Parathyroid adenoma (tissue), 2 donors: ENCODE results near the gene SLC25A12.

Source experiments
- H2AFZ ChIP-seq: fragments of 300-600 bp; sonication (generic); one replicate; pipeline ENCODE4 v1.7.0; 2017; ENCODE audit warnings: antibody characterized with exemption, mild to moderate bottlenecking
- H3K27ac ChIP-seq: fragments of 300-600 bp; sonication (generic); one replicate; pipeline ENCODE4 v1.7.0; 2017
- H3K27me3 ChIP-seq: fragments of 300-600 bp; sonication (generic); one replicate; pipeline ENCODE4 v1.7.0; 2017; ENCODE audit warnings: low read length; ENCODE audit not compliant: control insufficient read depth, insufficient read depth
- H3K36me3 ChIP-seq: fragments of 300-600 bp; sonication (generic); one replicate; pipeline ENCODE4 v1.7.0; 2017; ENCODE audit warnings: low read length; ENCODE audit not compliant: control insufficient read depth, insufficient read depth
- H3K4me1 ChIP-seq: fragments of 300-600 bp; sonication (generic); one replicate; pipeline ENCODE4 v1.7.0; 2017; ENCODE audit warnings: control low read depth
- H3K4me2 ChIP-seq: fragments of 300-600 bp; sonication (generic); one replicate; pipeline ENCODE4 v1.7.0; 2017; ENCODE audit warnings: low read length
- H3K4me3 ChIP-seq: fragments of 300-600 bp; sonication (generic); one replicate; pipeline ENCODE4 v1.7.0; 2017; ENCODE audit warnings: low read depth, low read length
- H3K79me2 ChIP-seq: fragments of 300-600 bp; sonication (generic); one replicate; pipeline ENCODE4 v1.7.0; 2017; ENCODE audit warnings: control low read depth
- H3K9ac ChIP-seq: fragments of 300-600 bp; sonication (generic); one replicate; pipeline ENCODE4 v1.7.0; 2017; ENCODE audit warnings: mild to moderate bottlenecking
- H3K9me3 ChIP-seq: fragments of 300-600 bp; sonication (generic); one replicate; pipeline ENCODE4 v1.7.0; 2017; ENCODE audit warnings: low read length; ENCODE audit not compliant: control insufficient read depth
- CTCF ChIP-seq: fragments of 300-600 bp; sonication (generic); IDR thresholded peaks from one replicate; pipeline ENCODE4 v1.7.0; 2017; ENCODE audit warnings: antibody characterized with exemption, mild to moderate bottlenecking
- donor health status: primary hyperparathyroidism.

SLC25A12 gene

GRCh38 chr2:171921970-171922229 lies 27.9 kb upstream of the SLC25A12 start:
- Histone ChIP-seq H3K27ac (peak overlapping the region; percentile 84), H3K36me3 (no peaks in the 10 kb centered on the region), H3K4me1 (peaks cover 5% of the 10 kb centered on the region), H3K4me3 (peak overlapping the region; percentile 97), H3K9me3 (no peaks in the 10 kb centered on the region), H3K9ac (no peak overlapping the region), H3K79me2 (peaks cover 27% of the 10 kb centered on the region), H3K27me3 (no peaks in the 10 kb centered on the region), H3K4me2 (peak overlapping the region; percentile 88), H2AFZ (peak overlapping the region; percentile 93)
- TF ChIP-seq CTCF: no peak

GRCh38 chr2:171919453-171919852 lies 25.4 kb upstream of the SLC25A12 start:
- peaks cover 17% of the 10 kb centered on the region for H3K79me2 ChIP-seq
- H3K9me3 ChIP-seq: no peaks in the 10 kb centered on the region
- H3K27me3 ChIP-seq: no peaks in the 10 kb centered on the region
- H3K36me3 ChIP-seq: no peaks in the 10 kb centered on the region
- H2AFZ ChIP-seq: no peak overlapping the region
- TF ChIP-seq CTCF: no peak
- H3K4me2 ChIP-seq: no peak overlapping the region
- H3K4me3 ChIP-seq: no peak overlapping the region
- peaks cover 5% of the 10 kb centered on the region for H3K4me1 ChIP-seq
- H3K9ac ChIP-seq: no peak overlapping the region
- H3K27ac ChIP-seq: no peak overlapping the region

DNA sequence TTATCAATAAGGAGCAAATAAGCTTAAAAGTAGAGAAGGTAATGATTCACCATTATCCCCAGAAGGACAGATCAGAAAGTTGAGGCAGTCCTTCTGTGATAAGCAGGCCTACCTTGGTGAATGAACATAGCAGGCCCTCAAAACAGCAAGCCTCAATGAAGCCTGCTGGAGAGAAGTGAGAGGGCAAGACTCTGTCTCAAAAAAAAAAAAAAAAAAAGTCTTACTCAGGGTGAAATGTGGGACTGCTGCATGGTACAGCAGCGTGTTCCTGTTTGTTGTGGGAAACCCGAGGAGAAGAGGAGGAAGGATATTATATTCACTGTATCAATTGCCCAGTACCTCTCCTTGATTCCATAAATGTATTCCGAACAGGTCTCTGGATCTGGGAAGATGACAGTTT lies 19.5 kb upstream of the SLC25A12 start:
- no peaks in the 10 kb centered on the region for H3K36me3 ChIP-seq
- no peaks in the 10 kb centered on the region for H3K4me1 ChIP-seq
- H3K4me3 ChIP-seq: no peak overlapping the region
- TF ChIP-seq CTCF: no peak
- no peaks in the 10 kb centered on the region for H3K79me2 ChIP-seq
- H3K27me3 ChIP-seq: no peaks in the 10 kb centered on the region
- H3K9ac ChIP-seq: no peak overlapping the region
- H2AFZ ChIP-seq: no peak overlapping the region
- no peaks in the 10 kb centered on the region for H3K9me3 ChIP-seq
- H3K4me2 ChIP-seq: no peak overlapping the region
- no peak overlapping the region for H3K27ac ChIP-seq

DNA sequence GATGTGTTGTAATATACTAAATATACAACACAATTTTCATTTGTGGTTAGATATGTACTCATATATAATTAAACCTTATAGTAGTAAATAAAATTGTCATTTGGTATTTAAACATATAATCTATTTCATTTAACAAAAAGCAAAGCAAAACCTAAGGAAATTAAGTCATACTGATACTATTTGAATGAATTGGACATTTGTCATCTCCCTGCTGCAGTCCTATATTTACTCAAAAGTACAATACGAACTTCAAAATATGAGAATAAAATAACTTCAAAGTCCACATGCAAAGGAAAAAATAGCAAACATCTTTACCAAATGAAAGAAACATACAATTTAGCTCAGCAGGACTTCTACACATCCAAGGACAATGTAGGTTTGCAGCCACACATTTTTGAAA lies 16.4 kb upstream of the SLC25A12 start:
- H3K79me2 ChIP-seq: no peaks in the 10 kb centered on the region
- H3K4me1 ChIP-seq: no peaks in the 10 kb centered on the region
- H3K9ac ChIP-seq: no peak overlapping the region
- H3K27ac ChIP-seq: no peak overlapping the region
- no peak overlapping the region for H3K4me3 ChIP-seq
- H2AFZ ChIP-seq: no peak overlapping the region
- H3K9me3 ChIP-seq: no peaks in the 10 kb centered on the region
- no peak overlapping the region for H3K4me2 ChIP-seq
- H3K36me3 ChIP-seq: no peaks in the 10 kb centered on the region
- H3K27me3 ChIP-seq: no peaks in the 10 kb centered on the region
- no peak for TF ChIP-seq CTCF

- H3K79me2 ChIP-seq: no peaks in the 10 kb centered on the region
- H3K4me2 ChIP-seq: no peak overlapping the region
- H3K4me1 ChIP-seq: no peaks in the 10 kb centered on the region
- no peak overlapping the region for H3K27ac ChIP-seq
- no peaks in the 10 kb centered on the region for H3K9me3 ChIP-seq
- no peaks in the 10 kb centered on the region for H3K27me3 ChIP-seq
- H2AFZ ChIP-seq: no peak overlapping the region
- no peak overlapping the region for H3K9ac ChIP-seq
- no peak overlapping the region for H3K4me3 ChIP-seq
- no peak for TF ChIP-seq CTCF
- no peaks in the 10 kb centered on the region for H3K36me3 ChIP-seq
Measured at GRCh38 chr2:171909266-171909665, 15.2 kb upstream of the SLC25A12 start.
